ENCODE results near the gene LTO1. TPM values are rescaled to one million over a fixed set of nuclear protein-coding genes. Genes with fewer than 3 reads are reported as not detected.

Gene LTO1
- total RNA-seq, 4 donors from 2014 or later, result 16.5 to 29.2 (median 19.3) TPM

DNA sequence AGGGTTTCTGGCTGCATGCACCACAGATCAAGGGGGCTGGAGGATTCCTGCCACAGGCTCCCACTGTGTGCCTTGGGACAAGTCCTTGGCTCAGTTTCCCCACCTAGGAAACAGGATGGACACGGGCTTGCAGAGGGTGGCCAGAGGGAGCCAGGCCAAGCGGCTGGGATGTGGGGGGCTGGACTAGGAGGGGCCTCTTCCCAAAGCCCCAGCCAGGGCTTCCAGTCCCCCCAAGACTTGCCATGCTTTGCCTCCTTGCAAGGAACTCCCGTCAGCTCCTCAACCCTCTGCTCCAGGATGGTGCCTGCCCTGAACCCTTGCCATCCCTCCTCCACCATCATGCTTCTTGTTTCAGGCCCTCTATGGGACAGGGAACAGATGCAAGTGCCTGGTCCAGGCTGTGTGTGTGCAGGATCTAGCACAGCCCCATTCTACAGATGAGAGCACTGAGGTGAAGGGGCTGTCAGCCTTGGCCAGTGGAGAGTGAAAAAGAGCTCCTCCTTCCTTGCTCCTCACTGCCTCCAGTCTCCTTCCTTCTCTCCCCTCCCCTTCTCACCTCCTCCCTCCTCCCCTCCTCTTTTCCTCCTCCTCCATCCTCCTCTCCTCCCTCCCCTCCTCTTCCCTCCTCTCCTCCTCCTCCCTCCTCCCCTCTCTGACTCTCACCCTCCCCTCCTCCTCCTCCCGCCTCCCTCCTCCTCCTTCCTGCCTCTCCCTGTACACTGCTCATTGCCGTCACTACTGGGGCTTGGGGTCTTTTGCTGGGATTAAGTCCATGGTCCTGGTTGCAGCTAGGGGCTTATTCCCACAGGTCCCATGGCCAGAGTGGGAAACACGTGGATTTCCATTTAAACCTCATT is 42.0 kb upstream of the LTO1 start:
- Histone ChIP-seq H3K27ac (no peak overlapping the region), H3K4me3 (no peak overlapping the region), H3K36me3 (no peaks in the 10 kb centered on the region), H3K4me1 (no peaks in the 10 kb centered on the region), H3K27me3 (peaks cover 0 to 94% (median 1%) of the 10 kb centered on the region in 4 donors), H3K9me3 (no peaks in the 10 kb centered on the region)
- DNase-seq, result no peak
- no peak for TF ChIP-seq POLR2A (IDR thresholded peaks at IDR 0.05)
- no peak for TF ChIP-seq CTCF (IDR thresholded peaks at IDR 0.05)
- WGBS, 2 donors, result 30 to 52% methylated on average over 2 to 3 of the region's 6 CpGs
- intact Hi-C loops (cut with DNase I), result no loop called here

GRCh38 chr11:69716099-69716498 is 40.9 kb upstream of the LTO1 start:
- DNase-seq, result no peak
- Histone ChIP-seq H3K27ac (no peak overlapping the region), H3K36me3 (no peaks in the 10 kb centered on the region), H3K27me3 (peaks cover 0 to 92% (median 1%) of the 10 kb centered on the region in 4 donors), H3K4me3 (no peak overlapping the region), H3K9me3 (no peaks in the 10 kb centered on the region), H3K4me1 (no peaks in the 10 kb centered on the region)
- TF ChIP-seq CTCF (IDR thresholded peaks at IDR 0.05) (no peak), POLR2A (IDR thresholded peaks at IDR 0.05) (no peak)
- 76 to 83% methylated on average over 9 to 11 of the region's 11 CpGs for WGBS, 2 donors
- intact Hi-C loops (cut with DNase I), result no loop called here

DNA sequence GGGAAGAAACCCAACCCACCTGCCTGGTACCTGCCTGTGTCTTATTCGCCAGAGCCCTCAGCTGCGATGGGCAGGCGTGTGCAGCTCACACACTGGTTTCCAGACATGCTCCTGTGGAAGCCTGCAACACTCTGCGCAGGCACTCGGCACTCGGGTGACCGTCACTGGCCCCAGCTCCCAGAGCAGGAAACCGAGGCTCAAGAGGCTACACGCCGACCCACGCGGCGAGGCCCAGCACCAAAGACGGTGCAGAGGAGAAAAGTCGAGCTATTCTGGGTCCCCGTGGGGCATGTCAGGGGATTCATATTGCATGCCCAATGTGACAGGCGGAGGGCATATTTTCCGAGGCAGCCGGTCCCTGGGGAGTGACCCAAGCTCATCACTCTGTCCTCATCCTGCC is 40.3 kb upstream of the LTO1 start:
- Histone ChIP-seq H3K36me3 (no peaks in the 10 kb centered on the region), H3K9me3 (no peaks in the 10 kb centered on the region), H3K27me3 (peaks cover 0 to 92% (median 1%) of the 10 kb centered on the region in 4 donors), H3K4me1 (no peaks in the 10 kb centered on the region), H3K4me3 (no peak overlapping the region), H3K27ac (no peak overlapping the region)
- no peak for DNase-seq
- 82 to 84% methylated on average over 11 to 19 of the region's 19 CpGs for WGBS, 2 donors
- intact Hi-C loops (cut with DNase I), result no loop called here
- TF ChIP-seq CTCF (IDR thresholded peaks at IDR 0.05) (no peak), POLR2A (IDR thresholded peaks at IDR 0.05) (no peak)

DNA sequence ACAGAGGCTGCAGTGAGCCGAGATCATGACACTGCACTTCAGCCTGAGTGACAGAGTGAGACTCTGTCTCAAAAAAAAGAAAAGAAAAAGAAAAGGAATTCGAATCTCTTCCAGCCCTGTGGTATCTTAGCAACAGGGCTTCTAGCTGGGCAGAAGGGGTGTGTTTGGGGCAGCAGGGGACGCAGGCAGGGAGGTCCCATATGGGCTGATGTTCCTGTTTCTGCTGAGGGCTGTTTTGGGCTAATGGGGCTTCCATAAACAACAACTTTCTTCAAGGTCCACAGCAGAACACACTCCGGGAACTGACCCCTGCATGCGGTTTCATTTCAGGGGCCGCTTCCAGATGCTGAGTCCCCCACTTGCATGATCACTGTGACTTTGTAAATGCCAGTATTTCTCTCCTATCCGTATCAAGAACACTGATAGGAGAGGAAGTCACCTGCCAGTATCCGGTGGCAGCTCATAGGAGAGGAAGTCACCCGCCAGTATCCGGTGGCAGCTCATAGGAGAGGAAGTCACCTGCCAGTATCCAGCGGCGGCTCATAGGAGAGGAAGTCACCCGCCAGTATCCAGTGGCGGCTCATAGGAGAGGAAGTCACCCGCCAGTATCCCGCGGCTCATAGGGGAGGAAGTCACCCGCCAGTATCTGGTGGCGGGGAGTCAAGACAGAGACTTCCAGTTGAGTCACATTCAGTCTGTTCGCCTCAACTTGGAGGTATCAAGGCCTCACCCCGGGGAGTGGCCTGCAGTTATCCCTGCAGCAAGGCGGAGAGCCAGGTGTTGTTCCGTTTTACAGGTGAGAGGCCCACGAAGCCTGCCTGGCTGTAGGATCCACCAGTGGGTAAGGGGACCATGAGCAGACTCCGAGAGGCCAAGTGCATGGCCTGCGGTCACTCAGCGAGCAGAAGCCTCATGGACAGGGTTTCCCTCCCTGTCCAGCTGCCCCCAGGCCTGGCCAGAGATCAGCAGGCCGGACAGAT is 37.0 kb upstream of the LTO1 start:
- Histone ChIP-seq H3K4me1 (peaks cover 0 to 4% (median 0%) of the 10 kb centered on the region in 3 donors), H3K4me3 (no peak overlapping the region), H3K9me3 (no peaks in the 10 kb centered on the region), H3K27me3 (peaks cover 0 to 84% (median 0%) of the 10 kb centered on the region in 4 donors), H3K36me3 (no peaks in the 10 kb centered on the region), H3K27ac (no peak overlapping the region)
- intact Hi-C loops (cut with DNase I), result no loop called here
- 59 to 62% methylated on average over 22 of the region's 28 CpGs for WGBS, 2 donors
- DNase-seq, result no peak
- TF ChIP-seq CTCF (IDR thresholded peaks at IDR 0.05), result no peak
- TF ChIP-seq POLR2A (IDR thresholded peaks at IDR 0.05), result no peak

All from esophagus squamous epithelium (tissue), 5 donors.